Limb (tissue), 2 donors: ENCODE data around the gene TRIP6.
"Not testable (repeated sequence)": the region's sequence is repeated elsewhere in the genome, so short reads cannot be mapped to it uniquely, and the experiment has no call there.

Experiments
- DNase-seq, 2 donors: peaks; one replicate each; pipeline ENCODE4 v3.0.0-alpha.2; 2016; ENCODE audit errors: extremely low spot score in 2 of 2

Gene TRIP6

GRCh38 chr7:100837099-100837836 is 29.9 kb upstream of the TRIP6 start:
- peak; percentile 93 to 94 for DNase-seq

DNA sequence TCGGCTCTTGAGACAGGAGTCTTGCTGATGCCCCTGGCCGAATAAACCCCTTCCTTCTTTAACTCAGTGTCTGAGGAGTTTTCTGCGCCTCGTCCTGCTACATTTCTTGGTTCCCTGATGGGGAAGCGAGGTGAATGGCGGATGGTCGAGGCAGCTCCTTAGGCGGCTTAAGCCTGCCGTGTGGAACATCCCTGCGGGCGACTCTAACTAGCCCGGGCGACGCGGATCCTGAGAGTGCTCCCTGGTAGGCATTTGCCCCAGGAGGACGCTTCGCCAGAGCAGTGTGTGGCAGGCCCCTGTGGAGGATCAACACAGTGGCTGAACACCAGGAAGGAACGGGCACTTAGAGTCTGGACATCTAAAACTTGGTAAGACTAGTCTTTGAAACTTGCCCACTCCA is 27.8 kb upstream of the TRIP6 start:
- DNase-seq, result no peak

- DNase-seq, result no peak
Observed at GRCh38 chr7:100840470-100841100, 26.6 kb upstream of the TRIP6 start.

GRCh38 chr7:100847360-100847759 is 19.8 kb upstream of the TRIP6 start:
- DNase-seq, result no peak

DNA sequence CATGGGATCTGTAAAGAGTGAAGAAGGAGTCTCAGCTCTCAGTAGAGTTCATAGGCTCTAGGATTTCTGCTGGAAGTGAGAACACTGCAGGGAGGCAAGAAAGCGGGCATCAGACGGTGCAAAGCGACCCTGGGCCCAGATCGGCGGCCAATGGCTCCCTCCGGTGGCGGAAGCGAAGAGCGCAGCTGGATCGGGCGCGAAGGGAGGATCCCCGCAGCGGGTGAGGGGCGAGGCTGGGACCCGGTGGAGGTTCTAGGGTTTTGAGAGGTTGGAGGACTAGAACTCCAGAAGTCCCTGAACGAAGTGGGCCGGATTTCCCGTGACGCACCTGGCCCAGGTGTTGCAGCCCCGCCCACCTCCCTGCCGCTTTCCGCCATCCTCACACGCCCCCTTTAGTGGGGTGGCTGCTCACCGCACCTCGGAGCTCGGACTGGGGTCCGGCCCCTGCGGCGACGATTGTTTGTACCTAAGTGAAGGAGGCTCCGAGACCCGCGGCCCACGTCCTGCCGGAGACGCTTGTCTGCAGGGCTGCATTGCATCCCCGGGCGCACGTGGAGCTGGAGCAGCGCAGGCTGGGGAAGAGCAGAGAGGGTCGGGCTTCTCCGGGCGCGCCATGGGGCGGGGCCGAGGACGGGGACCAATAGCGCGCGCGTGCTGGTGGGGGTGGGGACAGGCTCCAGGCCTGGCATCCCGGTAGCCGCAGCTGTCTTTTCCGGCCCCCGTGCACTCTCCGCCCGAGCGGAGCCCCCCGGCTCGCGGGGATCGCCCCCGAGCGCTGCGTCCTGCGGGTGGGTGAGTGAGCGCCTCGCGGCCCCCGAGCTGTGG is 14.9 kb upstream of the TRIP6 start, which contains the start of gene SLC12A9:
TSS of gene SLC12A9 (plus strand) at position 666 of the 825 bp plus-strand sequence. CDS start 1,485 bp downstream, outside the sequence.
- peak; percentile 92 to 94 for DNase-seq

DNA sequence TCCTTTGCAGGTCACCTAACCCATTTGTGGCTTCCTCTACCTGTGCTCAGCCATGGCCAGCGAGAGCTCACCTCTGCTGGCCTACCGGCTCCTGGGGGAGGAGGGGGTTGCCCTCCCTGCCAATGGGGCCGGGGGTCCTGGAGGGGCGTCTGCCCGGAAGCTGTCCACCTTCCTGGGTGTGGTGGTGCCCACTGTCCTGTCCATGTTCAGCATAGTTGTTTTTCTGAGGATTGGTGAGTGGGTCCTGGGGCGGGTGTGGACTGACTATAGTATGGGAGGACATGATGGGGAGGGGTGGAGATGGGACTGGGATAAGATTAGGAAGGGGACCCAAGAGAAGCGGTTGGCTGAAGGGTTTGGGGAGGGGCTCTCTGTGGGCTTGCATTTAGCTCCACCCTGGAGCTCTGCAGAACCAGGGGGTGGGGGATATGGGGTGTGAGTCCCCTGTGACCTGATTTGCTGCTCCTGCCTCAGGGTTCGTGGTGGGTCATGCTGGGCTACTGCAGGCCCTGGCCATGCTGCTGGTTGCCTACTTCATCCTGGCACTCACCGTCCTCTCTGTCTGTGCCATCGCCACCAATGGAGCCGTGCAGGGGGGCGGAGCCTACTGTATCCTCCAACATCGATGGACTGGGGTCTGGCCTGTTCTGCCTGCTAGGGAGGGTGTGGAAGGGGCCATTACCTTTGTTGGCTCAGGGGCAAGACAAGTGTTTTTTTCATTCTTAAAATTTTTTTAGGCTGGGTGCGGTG is 12.9 kb upstream of the TRIP6 start:
- no peak for DNase-seq

DNA sequence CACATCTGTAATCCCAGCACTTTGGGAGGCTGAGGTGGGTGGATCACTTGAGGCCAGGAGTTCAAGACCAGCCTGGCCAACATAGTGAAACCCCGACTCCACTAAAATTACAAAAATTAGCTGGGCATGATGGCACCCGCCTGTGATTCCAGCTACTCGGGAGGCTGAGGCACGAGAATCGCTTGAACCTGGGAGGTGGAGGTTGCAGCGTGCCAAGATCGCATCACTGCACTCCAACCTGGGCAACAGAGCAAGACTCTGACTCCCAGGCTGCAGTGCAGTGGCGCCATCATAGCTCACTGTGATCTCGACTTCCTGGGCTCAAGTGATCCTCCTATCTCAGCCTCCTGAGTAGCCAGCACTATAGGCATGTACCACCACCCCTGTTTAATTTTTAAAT is 12.3 kb upstream of the TRIP6 start:
- not testable (repeated sequence) for DNase-seq

DNA sequence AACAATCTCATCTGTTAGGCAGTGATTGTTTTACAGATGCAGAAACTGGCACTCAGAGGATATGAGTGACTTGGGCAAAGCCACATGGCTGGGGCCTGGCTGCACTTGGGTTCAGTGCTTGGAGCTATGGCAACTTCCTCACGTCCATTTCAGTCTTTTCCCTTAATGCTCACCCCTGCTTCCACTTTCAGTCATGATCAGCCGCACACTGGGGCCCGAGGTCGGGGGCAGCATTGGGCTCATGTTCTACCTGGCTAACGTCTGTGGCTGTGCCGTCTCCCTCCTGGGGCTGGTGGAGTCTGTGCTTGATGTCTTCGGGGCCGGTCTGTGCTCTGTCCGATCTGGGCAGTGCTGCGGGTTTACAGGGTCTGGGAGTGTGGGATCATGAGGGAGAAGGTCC is 11.7 kb upstream of the TRIP6 start:
- no peak for DNase-seq

GRCh38 chr7:100856871-100857282 is 10.3 kb upstream of the TRIP6 start:
- DNase-seq, result no peak

DNA sequence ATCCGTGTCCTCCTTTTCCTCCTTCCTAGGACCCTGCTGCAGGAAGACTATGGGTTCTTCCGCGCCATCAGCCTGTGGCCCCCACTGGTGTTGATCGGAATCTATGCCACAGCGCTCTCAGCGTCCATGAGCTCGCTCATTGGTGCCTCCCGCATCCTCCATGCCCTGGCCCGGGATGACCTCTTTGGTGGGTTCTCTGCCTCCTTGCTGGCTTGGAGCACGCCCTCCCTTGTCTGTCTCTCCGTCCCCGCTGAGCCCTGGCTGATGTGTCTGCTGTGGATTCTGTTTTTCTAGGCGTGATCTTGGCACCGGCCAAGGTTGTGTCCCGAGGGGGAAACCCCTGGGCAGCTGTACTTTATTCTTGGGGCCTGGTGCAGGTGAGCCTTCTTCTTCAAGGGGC is 7.3 kb upstream of the TRIP6 start:
- DNase-seq, result no peak

- DNase-seq, result no peak
Observed at GRCh38 chr7:100860702-100861615, 6.2 kb upstream of the TRIP6 start.

- no peak for DNase-seq
Observed at GRCh38 chr7:100861616-100861985, 5.6 kb upstream of the TRIP6 start.

DNA sequence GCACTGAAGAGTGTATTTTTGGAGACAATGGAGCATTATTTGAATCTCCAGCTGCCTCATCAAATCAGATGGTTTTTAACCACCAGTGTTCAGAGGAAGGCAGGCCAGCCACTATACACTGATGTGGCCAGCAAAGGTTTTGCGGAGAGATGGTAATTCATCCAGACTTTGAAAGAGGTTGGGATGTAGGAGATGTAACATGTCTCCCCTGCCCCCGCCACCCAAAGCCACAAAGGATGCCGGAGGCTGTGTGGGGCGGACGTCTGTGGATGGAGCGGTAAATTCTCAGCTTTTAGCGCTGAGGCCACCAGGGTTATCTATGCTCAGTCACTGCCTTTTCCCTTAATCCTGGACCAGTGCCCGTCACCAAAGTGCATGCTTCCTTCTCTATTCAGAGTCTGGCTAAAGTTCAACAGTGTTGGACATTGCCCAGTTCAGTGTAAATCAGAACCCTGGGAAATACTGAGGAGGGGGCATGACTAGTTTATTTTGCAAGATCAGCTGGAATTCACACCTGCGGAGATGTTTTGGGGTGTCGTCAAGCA is 3.7 kb upstream of the TRIP6 start:
- no peak for DNase-seq

DNA sequence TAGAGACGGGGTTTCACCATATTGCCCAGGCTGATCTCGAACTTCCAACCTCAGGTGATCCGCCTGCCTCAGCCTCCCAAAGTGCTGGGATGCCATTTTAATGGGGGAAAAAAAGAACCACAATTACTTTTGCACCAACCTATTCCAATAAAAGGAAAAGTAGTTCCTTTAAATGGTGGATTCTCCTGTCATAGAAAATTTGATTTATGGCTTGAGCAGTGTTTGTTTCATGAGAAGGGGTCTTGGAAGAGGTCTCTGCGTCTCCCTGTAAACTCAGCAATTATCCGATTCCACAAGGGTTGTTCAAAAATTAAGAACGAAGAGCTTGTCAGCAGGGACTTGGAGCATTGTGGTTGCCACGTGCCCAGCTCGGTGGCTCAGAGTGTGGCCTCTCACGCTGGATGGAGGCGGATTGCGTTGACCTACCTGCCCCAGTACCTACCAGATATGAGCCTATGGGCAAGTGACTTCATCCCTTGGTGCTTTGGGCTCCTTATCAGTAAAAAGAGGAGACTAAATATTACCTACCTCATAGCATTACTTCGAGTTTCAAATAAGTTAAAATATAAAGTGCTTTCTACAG is 2.8 kb upstream of the TRIP6 start:
- no peak for DNase-seq

DNA sequence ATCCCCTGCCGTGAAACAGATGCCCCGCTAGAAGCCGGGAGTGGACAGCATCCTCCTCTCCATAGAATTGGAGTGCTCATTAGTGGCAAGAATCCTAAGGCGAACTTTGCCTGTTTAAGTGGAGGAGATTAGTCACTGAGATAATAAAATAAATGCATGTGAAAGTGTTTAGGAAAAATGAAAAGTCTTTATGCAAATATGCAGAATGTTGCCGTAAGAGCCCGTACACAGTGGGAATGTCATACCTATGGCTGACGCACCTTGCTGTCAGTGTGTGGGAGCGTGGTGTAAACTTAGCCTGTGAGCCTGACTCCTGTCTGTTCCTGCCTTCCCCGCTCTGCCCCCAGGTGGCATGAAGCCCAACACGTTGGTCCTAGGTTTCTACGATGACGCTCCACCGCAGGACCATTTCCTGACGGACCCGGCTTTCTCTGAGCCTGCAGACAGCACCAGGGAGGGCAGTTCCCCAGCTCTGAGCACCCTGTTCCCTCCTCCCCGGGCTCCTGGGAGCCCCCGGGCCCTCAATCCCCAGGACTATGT is 1.7 kb upstream of the TRIP6 start:
- no peak for DNase-seq

GRCh38 chr7:100865938-100866728 is 1.1 kb upstream of the TRIP6 start:
- peak in 1 of 2 donors; percentile 76 for DNase-seq

DNA sequence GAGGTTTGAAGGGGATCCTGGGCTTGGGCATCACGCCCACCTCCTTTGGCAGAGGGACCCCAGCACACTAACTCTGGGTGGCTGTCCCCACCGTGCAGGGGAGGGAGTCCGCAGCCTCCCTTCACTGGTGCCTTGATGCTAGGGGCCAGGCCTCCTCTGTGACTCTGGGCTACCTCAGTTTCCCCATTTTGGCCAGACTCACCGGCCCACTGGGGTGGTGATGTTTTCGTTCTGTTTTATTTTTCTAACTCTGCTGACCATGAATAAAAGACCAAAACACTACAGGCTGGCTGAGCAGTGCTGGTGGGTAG is 503 bp upstream of the TRIP6 start:
- no peak for DNase-seq

DNA sequence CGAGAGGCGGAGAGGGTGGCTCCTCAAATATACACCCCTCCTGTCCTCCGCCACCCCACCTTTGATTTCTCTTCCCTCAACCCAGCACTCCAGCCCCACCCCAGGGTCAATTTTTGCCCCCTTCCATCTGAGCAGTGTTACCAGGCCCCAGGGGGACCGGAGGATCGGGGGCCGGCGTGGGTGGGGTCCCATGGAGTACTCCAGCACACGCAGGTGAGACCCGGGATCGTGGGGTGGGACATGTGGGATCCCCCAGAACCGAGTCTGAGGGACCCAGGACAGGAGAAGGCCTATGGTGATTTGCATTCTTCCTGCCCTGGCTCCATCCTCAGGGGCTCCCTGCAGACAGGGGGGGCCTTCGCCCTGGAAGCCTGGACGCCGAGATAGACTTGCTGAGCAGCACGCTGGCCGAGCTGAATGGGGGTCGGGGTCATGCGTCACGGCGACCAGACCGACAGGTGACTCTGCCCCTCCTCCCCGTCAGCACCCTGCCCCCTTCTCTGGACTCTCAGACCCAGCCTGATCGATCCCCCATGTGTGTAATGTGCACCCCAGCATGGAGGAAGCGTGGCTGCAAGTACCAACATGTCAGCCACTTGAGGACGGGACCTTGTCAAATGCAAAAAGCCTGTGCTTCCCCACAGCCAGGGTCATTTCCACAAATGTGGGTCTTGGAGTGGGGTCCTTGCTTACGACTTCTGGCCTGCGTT is 744 bp downstream of the TRIP6 start:
- peak in 1 of 2 donors; percentile 56 for DNase-seq
